HG02938 (cell line): ENCODE data around the gene PLP2.
A peak's percentile ranks its signal among the peaks of the same experiment; 100 is the strongest.
"Not testable (repeated sequence)": the region's sequence is repeated elsewhere in the genome, so short reads cannot be mapped to it uniquely, and the experiment has no call there.

Experiments
- ATAC-seq: cut with Tn5 transposase; IDR thresholded peaks from one replicate; pipeline ENCODE4 v1.9.1; 2021; ENCODE audit warnings: mild to moderate bottlenecking, moderate library complexity; ENCODE audit not compliant: unreplicated experiment

Gene PLP2

DNA sequence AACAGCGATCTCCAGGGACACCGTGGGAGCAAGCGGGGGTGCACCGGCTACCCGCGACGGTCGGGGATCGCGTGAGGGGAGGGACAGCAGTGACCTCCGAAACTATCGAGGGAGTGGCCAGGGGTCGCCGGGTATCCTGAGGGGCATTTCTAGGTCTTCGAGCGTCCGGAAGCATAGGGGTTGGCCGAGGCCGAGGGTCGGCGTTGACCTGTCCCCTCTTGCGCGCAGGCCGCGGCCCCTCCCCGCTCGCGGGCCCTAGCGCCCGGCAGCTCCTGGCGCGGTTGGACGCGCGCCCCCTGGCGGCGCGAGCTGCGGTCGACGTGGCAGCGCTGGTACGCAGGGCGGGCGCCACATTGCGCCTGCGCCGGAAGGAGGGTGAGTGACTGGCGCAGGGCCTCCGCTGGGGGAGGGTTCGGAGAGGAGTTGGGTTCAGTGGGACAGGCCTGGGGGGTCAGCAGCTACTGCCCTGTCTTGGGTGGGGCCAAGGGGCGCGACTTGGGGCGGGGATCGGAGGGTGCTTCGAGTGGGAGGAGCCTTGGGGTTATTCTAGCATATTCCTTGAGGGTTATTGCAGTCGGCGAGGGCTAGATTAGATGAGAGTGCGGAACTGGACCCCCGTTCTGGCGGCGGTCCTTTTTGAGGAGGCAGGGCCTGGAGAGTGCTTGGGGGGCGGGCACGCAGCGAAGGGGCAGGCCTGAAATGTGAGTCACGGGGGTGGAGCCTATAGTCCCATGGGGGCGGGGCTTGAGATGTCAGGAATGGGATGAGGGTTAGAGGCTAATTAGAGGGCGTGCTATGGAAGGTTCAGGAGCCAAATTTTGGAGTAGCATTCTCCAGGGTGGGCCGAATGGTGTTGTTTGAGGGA is 7.9 kb upstream of the PLP2 start:
- peak; percentile 55 for ATAC-seq

DNA sequence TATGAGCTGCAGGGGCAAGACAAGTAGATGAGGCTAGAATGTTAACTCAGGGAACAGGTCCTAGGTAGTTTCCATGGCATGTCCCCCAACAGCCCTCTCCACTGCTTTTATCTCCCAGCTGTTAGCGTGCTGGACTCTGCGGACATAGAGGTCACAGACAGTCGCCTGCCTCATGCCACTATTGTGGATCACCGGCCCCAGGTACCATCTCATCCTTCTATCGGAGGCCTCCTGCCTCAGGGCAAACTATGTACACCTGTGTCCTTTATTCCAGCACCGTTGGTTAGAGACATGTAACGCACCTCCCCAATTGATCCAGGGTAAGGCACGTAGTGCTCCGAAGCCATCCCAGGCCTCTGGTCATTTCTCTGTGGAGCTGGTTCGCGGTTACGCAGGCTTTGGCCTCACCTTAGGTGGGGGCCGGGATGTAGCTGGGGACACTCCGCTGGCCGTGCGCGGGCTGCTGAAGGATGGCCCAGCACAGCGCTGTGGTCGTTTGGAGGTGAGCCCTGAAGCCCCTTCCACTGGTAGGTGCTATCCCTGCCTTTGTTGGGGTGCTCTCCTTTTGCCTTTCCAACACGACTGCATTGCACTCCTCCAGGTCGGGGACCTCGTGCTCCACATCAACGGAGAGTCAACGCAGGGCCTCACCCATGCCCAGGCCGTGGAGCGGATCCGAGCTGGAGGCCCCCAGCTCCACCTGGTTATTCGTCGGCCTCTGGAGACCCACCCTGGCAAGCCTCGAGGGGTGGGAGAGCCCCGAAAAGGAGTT is 6.9 kb upstream of the PLP2 start:
- ATAC-seq: no peak

DNA sequence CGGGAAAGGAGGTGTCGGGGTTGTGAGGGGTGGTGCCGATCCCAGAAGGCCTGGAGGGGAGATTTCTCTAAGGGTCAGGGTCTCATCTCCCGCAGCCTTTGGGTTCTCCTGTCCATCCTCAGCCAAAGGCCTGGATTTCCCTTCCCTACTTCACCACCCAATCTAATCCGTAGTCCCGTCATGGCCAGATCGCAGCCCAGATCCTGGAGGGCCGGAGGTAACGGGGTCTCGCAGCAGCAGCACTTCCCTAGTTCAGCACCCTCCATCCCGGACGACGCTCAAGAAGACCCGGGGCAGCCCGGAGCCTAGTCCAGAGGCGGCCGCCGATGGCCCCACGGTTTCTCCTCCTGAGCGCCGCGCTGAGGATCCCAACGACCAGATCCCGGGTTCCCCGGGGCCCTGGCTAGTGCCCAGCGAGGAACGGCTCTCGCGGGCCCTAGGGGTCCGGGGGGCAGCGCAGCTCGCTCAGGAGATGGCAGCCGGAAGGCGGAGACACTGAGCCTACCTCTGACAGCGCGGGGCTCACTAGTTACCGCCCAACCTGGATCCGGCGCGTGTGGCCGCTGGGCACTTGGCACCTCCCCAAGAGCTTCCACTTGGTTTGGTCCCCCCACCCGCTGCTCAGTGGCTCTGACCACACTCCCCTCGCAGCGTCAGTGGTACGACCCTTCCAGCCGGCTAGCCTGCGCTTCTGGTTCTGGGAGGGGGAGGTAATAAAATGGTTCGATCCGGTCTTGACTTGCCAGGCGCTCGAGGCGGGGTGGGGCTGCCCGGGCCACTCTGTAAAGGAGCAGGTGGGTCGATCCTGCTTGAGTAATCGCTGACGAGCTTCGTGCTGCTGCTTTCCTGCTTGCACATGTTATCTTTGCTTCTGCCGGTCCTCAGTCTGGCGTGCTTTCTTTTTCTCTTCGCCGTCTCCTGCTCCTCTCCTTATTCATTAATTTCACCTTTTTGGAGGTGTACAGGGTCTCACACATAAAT is 5.5 kb upstream of the PLP2 start:
- peak; percentile 34 for ATAC-seq

- peak; percentile 23 for ATAC-seq
Measured at GRCh38 chrX:49166914-49167739, 4.6 kb upstream of the PLP2 start.

DNA sequence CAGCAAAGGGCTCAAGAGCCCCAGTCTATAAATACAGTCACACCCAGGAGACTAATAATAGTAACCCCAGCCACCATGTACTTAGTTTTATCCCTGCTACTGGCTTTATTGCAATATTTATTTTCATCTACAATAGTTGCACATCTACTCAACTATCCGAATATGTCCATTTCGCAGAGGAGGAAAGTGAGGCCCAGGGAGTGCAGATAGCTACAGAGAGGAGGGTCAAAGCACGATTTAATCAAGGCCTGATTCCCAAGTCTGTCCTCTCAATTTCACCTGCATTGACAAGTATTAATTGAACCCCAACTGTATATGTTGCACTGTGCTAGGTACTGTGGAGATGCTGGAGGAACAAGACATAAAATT is 4.0 kb upstream of the PLP2 start:
- ATAC-seq: no peak

DNA sequence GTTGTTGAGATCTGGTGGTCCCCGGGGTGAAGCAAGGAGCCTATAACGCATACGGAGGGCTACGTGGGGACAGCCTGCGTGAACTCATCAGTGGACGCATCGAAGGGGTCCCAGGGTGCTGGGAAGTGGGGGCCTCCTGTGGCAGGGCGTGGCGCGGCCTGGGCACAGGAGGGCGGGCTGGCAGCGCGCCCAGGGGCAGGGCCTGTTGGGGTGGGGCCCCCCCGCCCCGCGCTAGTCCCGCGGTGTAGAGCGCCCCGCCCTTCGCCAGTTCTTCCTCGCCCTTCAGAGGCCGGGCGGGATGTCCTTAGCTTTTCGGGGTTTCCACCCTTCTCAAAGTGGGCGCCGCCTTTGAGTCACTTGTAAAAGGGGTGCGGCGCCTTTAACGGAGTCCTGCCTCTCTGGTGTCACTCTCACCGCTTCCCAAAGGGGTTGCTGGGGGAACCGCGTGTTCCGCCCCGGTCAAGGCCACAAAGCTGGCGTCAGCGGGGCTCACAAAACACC is 632 bp downstream of the PLP2 start:
- ATAC-seq: peak; percentile 77

- not testable (repeated sequence) for ATAC-seq
Measured at GRCh38 chrX:49173544-49173943, 1.8 kb downstream of the PLP2 start.

- no peak for ATAC-seq
Measured at GRCh38 chrX:49174723-49175122, 3.0 kb downstream of the PLP2 start.

DNA sequence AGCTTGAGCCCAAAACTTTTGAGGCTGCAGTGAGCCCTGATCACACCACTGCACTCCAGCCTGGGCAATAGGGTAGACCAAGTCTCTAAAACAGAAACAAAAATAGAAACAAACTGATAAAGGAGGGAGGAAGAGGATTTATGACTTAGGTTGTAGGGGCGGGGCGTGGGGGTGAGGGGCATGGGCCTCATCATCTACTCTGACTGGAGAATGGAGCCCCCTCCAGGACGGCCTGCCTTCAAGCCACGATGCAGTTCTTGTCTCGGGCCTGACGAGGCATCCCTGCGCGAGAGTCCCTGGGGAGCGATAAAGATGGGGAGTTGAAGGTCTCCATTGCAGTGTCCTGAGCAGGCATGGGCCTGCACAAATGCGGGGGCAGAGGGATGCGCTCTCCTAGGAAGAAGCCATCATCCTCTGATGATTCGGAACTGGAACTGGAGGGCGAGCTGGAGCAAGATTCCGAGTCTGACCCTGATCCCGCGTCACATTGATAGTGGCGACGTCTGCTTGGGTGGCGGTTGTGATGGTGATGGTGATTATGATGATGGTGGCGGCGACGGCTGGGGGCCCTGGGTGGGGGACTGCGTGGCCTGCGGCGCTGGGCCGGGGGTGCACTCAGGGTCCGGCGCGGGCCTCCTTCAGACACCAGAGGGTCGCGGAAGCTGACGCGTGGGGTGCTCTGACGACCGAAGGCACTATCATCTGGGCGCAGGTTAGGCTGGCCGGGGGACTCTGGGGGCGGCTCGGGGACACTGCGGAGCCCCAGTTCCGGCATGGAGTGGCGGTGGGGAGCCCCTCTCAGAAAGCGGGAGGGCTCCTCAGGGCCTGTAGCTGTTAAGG is 4.0 kb downstream of the PLP2 start:
- no peak for ATAC-seq

- ATAC-seq: no peak
Measured at GRCh38 chrX:49176421-49177326, 5.0 kb downstream of the PLP2 start.

DNA sequence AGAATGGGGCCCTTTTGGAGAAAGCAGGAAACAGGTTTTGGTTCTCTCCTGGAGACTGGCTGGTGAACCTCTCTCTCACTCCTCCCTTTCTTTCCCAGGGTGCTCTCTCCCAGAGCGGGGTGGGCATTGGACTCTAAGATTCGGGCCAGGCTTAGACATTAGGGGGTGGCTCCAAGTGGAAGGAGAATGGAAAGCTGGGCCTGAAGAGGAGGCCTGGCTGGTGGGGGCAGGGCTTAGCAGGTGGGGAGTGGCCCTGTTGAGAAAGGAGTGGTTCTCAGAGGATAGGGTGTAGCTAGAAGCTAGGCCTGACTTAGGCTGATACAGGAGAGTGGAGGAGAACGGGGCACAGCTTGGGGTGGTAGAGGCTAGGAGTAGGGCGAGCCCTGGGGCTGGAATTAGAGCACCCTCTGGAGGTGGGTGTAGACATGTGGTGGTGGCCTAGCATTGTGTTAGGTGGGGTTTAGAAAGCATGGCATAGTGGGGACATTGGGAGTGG is 5.7 kb downstream of the PLP2 start:
- ATAC-seq: no peak

- ATAC-seq: no peak
Measured at GRCh38 chrX:49177873-49178480, 6.3 kb downstream of the PLP2 start.

- ATAC-seq: no peak
Measured at GRCh38 chrX:49178537-49178936, 6.8 kb downstream of the PLP2 start.

GRCh38 chrX:49179358-49179757 is 7.7 kb downstream of the PLP2 start:
- no peak for ATAC-seq

DNA sequence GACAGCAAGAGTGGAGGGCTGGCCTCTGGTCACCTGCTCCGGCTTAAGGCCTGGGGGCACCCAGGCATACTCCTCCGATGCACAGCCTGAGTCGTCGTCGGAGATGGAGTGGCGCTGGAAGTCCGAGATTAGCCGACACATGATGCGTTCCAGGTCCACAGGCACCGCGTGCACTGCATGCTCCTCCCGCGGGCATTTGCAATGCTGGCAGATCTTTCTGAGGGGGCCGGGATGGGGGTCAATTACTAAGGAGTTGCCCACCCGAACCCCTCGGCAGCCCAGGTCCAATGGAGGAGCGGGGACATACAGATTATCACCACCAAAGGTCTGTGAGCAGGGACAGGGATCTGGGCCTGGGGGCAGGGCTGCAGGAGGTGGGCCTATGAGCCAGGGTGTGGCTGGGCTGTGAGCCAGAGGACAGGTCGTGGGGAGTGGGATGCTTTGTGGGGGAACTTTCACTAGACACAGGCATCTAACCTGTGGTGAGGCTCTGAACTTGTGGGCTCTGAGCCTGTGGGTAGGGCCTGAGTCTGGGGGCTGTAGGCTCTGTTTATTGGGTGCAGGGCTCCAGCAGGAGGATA is 12.1 kb downstream of the PLP2 start:
- ATAC-seq: no peak

DNA sequence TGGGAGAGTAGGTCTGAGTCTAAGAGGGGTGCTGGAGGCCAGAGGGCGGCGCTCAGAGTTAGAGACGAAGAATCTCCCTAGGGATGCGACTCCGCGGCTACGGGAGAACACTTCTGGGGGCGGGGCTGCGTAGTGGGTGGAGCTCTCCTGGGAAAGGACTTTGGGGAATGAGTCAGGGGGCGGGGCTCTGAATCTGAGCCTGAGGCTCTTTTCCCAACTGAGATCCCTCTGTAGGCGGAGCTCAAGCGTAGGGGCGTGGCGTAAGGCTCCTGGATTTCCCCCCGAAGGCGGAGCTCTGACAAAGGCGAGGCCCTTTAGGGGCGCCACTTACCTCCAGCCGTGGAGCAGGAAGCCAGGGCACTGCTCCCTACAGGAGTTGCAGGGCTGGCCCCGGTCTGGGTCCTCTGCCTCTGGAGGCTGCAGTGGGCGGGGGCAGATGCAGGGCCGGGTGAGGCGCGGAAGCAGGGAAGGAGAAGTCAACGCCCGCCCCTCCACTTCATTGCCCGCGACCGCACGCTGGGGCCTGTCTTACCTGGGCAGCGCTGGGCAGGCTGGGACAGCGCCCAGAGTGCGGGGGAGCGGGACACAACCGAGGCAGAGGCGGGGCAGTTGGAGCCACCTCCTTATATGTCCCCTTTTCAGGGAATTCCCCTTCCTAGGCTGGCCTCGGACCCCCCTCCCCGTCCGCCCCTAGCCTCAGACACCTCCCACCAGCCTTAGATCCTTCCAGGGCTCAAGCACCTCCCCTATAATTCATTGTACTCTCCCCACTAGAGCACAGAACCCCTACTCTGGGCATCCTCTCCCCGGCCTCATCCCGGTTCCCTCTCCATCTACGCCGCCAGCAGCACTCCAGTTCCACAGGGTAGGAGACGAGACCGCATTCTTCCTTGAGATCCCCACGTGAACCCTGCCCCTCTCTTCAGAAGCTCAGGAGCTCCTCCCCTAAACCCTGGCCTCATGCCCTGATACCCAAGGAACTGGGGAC is 12.9 kb downstream of the PLP2 start:
- ATAC-seq: no peak
